Measurements from ENCODE around the gene ANKLE2. TPM values are rescaled to one million over a fixed set of nuclear protein-coding genes. Genes with fewer than 3 reads are reported as not detected.

Gene ANKLE2
- total RNA-seq, 1 donor from 2014 or later: 96.4 TPM

DNA sequence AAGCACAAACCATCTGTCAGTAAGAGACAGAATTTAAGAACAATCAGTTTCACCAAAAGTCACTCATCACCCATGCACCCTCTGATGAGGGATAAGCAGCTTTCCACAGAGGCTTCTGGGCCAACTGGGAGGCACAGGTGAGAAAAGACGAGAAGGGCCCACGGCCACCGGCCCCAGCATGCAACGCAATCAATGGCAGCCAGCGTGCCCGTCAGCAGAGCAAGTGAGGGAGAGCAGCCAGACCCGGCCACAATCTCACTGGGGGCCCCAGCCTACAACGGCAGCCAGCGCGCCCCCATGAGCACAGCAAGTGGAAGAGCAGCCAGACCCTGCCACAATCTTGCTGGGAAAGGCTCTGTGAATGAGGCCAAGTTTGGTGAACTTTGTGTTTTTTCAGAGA is 13.3 kb downstream of the ANKLE2 start:
- Mint-ChIP-seq H3K4me1 (ENCODE audit: low read depth) (no peaks in the 10 kb centered on the region), H3K27me3 (ENCODE audit: low read depth) (no peaks in the 10 kb centered on the region), H3K27ac (ENCODE audit: unreplicated experiment) (no peak overlapping the region), H3K36me3 (ENCODE audit: low read depth) (peaks cover 30% of the 10 kb centered on the region), H3K4me3 (ENCODE audit: unreplicated experiment) (no peak overlapping the region), H3K9me3 (ENCODE audit: low read depth) (no peaks in the 10 kb centered on the region)
- DNase-seq (ENCODE audit: low spot score): no peak
- TF ChIP-seq, protein P1, sequence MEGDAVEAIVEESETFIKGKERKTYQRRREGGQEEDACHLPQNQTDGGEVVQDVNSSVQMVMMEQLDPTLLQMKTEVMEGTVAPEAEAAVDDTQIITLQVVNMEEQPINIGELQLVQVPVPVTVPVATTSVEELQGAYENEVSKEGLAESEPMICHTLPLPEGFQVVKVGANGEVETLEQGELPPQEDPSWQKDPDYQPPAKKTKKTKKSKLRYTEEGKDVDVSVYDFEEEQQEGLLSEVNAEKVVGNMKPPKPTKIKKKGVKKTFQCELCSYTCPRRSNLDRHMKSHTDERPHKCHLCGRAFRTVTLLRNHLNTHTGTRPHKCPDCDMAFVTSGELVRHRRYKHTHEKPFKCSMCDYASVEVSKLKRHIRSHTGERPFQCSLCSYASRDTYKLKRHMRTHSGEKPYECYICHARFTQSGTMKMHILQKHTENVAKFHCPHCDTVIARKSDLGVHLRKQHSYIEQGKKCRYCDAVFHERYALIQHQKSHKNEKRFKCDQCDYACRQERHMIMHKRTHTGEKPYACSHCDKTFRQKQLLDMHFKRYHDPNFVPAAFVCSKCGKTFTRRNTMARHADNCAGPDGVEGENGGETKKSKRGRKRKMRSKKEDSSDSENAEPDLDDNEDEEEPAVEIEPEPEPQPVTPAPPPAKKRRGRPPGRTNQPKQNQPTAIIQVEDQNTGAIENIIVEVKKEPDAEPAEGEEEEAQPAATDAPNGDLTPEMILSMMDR (IDR thresholded peaks at IDR 0.05): no peak

DNA sequence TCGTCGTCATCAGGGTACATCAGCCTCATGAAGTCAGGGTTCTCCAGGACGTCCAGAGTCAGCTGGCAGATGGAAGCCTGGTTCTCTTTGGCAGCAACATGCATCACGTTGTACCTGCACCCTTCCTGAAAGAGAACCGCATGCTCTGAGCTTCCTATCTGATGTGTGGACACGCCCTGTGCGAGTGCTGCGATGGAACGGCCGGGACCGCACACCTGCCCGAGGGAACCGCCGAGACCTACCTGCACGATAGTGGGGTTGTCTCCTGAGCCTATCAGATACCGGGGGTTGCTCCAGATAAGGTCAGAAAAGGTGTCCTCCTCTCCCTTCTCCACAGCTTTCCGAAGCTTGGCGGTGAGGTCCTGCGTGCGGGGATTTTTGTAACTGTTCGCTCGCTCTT is 13.7 kb downstream of the ANKLE2 start:
- TF ChIP-seq, protein P1 (IDR thresholded peaks at IDR 0.05): no peak
- Mint-ChIP-seq H3K4me3 (ENCODE audit: unreplicated experiment) (no peak overlapping the region), H3K4me1 (ENCODE audit: low read depth) (no peaks in the 10 kb centered on the region), H3K36me3 (ENCODE audit: low read depth) (peaks cover 30% of the 10 kb centered on the region), H3K27me3 (ENCODE audit: low read depth) (no peaks in the 10 kb centered on the region), H3K9me3 (ENCODE audit: low read depth) (no peaks in the 10 kb centered on the region), H3K27ac (ENCODE audit: unreplicated experiment) (peak overlapping the region; percentile 27)
- DNase-seq (ENCODE audit: low spot score): no peak

DNA sequence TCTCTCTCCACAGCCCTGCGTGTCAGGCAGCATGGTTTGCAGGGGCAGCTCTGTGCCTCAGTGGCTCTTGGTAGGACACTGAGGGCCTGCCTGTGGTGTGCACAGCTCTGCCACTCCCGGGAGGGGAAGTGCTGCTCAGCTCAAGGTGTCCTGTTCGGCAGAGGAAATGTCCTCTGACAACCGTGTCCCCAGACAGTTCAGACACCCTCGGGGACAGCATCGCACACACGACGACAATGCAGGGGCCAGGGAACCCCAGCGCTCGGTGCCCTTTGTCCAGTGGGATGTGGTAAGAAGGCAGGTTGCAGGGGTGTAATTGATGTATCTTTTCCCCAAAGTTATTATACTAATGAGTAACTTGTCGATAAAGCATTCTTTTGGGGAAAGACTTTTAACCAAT is 14.2 kb downstream of the ANKLE2 start:
- Mint-ChIP-seq H3K36me3 (ENCODE audit: low read depth) (peaks cover 36% of the 10 kb centered on the region), H3K27ac (ENCODE audit: unreplicated experiment) (peak overlapping the region; percentile 27), H3K27me3 (ENCODE audit: low read depth) (no peaks in the 10 kb centered on the region), H3K9me3 (ENCODE audit: low read depth) (no peaks in the 10 kb centered on the region), H3K4me3 (ENCODE audit: unreplicated experiment) (no peak overlapping the region), H3K4me1 (ENCODE audit: low read depth) (no peaks in the 10 kb centered on the region)
- no peak for DNase-seq (ENCODE audit: low spot score)
- TF ChIP-seq, protein P1 (IDR thresholded peaks at IDR 0.05): no peak

DNA sequence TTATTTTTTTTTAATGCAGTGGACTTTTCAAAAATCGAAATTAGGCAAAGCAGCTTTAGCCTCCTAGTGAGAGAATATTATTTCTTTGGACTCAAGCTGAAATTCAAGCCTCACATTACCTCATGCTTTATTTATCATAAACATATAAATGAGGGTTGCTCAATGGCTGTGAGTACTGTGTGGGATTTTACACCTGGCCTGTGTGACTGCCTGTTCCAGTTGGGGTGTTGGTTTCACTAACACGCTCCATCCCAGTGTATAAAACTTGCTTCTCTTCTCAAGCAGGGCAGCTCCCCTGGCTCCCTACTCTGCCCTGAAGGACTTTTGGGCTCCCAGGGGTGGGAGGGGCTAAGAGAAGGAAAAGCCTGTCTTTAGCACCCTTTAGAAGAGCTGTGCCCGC is 15.0 kb downstream of the ANKLE2 start:
- TF ChIP-seq, protein P1 (IDR thresholded peaks at IDR 0.05): no peak
- H3K9me3 Mint-ChIP-seq (ENCODE audit: low read depth): no peaks in the 10 kb centered on the region
- H3K27me3 Mint-ChIP-seq (ENCODE audit: low read depth): no peaks in the 10 kb centered on the region
- DNase-seq (ENCODE audit: low spot score): no peak
- H3K27ac Mint-ChIP-seq (ENCODE audit: unreplicated experiment): no peak overlapping the region
- H3K4me3 Mint-ChIP-seq (ENCODE audit: unreplicated experiment): no peak overlapping the region
- no peaks in the 10 kb centered on the region for H3K4me1 Mint-ChIP-seq (ENCODE audit: low read depth)
- peaks cover 37% of the 10 kb centered on the region for H3K36me3 Mint-ChIP-seq (ENCODE audit: low read depth)

DNA sequence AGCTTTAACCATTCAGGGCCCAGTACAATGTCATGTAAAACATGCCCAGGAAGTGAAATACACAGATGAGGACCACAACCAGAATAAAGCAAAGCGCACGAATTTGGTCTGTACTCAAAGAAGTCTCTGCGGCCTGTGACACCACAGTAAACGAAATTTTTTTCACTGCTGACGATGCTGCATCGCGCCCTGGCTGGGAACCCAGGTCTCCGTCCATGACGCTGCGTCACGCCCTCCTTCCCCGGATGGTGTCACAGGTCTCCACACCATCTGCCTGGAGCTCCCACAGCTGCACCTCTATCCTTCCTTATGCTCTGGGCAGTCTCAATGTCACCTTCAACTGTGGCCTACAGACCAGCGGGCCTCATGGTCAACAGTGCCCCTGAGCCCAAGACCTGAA is 17.8 kb downstream of the ANKLE2 start:
- H3K36me3 Mint-ChIP-seq (ENCODE audit: low read depth): peaks cover 49% of the 10 kb centered on the region

More for the DNA sequence above, 17.8 kb downstream of the ANKLE2 start:
- Mint-ChIP-seq H3K4me1 (ENCODE audit: low read depth) (no peaks in the 10 kb centered on the region), H3K4me3 (ENCODE audit: unreplicated experiment) (no peak overlapping the region), H3K27me3 (ENCODE audit: low read depth) (no peaks in the 10 kb centered on the region), H3K27ac (ENCODE audit: unreplicated experiment) (no peak overlapping the region), H3K9me3 (ENCODE audit: low read depth) (no peaks in the 10 kb centered on the region)
- DNase-seq (ENCODE audit: low spot score): no peak
- TF ChIP-seq, protein P1 (IDR thresholded peaks at IDR 0.05): no peak

Measured in chondrocyte (in vitro differentiated cells).